Stimulated activated CD4-positive, alpha-beta T cell treated with anti-CD3 and anti-CD28 coated beads, Interleukin-1b, Interleukin-23, amount 100 ng/mL, for 24 hours (primary cell): Measurements from ENCODE around the gene TMEM182.

Source experiments
- DNase-seq, 4 experiments: peaks; one replicate each; pipeline ENCODE4 v3.0.0-alpha.2; 2020; ENCODE audit warnings: low read depth in 4 of 4, low spot score in 1 of 4

The TMEM182 gene

DNA sequence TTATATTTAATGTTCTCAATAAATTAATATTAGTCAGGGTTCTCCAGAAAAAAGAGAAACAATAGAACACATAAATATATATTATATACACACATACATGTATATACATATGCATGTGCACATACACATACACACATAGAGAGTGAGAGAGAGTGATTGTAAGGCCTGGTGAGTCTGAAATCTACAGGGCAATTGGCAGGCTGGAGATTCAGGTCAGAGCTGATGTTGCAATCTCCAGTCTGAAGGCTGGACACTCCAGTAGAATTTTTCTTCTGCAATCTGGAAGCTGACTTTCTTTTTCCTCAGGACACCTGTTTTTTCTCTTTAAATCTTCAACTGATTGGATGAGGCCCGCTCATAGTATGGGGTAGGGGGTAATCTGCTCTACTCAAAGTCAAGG is 3.2 kb downstream of the TMEM182 start:
- DNase-seq: no peak

DNA sequence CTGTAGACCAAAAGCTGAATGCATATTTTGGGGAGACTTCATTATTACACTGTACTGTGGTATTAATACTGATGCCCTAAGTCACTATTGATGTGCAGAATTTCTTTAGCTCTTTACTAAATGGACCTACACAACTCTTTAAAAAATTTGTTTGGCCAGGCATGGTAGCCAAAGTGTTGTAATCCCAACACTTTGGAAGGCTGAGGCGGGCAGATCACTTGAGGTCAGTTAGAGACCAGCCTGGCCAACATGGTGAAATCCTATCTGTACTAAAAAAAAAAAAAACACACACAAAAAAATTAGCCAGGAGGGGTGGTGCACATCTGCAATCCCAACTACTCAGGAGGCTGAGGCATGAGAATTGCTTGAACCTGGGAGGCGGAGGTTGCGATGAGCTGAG is 6.4 kb downstream of the TMEM182 start:
- DNase-seq: no peak

GRCh38 chr2:102768892-102769291 is 7.1 kb downstream of the TMEM182 start:
- no peak for DNase-seq

DNA sequence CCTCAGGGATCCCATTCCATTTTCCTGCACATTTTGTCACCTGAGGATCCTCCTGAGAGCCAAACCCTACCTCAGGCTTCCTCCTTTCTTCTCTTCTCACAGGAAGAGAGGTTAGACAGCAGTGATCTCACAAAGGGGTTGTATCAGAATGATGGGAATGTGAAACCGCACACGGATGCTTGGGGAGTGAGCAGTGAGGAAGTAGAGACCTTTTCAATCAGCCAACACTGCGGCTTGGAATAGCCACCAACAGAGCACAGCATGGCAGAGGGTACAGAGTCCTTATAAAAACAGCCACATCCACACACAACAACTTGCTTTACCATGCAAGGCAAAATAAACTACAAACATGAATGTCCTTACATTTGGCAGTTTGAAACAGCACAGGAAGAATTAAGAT is 8.7 kb downstream of the TMEM182 start:
- DNase-seq: no peak

DNA sequence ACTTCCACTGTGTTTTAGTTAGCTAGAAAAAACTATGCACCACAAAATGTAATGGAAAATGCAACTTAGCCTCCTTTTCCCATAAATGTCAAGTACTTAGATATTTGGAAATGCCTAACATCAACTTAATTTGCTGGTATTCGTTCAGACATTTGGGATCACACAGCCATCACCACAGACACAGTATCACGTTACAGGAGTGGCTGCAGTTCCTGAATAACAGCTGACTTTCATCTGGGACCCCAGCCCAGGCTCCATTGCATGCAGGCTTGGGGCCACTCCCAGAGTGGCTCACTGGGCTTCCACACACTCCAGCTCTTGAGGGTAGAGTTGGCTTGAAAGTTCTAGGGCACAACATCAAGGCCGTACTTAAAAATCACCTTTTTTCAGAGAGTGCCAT is 9.3 kb downstream of the TMEM182 start:
- DNase-seq: no peak

GRCh38 chr2:102772659-102773058 is 10.8 kb downstream of the TMEM182 start:
- DNase-seq: no peak

DNA sequence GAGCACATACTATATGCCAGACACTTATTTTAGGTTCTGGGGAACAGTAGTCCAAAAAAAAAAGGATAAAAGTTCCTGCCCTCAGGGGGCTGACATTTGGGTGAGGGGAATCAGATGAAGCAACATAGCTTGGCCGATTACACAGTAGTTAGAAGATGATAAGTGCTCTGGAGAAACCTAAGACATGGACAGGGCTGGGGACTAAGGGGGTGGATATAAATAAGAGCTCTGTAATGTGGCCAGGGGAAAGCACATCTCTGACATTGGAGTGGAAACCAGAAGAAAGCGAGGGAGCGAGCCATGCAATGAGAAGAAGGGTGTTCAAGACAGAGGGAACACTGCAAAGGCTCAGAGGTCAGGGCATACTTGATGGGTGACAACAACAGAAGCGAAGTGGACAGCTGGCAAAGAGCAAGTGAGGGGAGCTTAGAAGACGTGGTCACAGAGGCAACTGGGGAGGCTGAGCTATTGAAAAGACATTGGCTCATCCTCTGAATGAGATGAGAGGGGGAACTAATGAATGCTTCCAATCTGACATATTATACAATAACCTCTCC is 11.4 kb downstream of the TMEM182 start:
- no peak for DNase-seq

DNA sequence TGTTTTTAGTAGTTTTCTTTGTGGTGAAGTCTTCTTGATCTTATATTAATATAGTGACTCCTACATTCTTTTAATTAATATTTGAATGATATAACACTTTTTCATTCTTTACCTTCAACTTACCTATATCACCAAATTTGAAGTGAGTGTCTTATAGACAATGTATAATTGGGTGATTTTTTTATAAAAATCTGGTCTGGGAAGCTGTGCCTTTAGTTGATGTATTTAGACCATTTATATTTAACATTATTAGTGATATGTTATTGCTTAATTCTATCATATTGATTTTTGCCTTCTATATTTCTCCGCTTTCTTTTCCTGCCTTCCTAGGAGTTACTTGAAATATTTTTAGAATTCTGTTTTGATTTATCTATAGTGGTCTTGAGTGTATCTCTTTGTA is 16.4 kb downstream of the TMEM182 start:
- no peak for DNase-seq

DNA sequence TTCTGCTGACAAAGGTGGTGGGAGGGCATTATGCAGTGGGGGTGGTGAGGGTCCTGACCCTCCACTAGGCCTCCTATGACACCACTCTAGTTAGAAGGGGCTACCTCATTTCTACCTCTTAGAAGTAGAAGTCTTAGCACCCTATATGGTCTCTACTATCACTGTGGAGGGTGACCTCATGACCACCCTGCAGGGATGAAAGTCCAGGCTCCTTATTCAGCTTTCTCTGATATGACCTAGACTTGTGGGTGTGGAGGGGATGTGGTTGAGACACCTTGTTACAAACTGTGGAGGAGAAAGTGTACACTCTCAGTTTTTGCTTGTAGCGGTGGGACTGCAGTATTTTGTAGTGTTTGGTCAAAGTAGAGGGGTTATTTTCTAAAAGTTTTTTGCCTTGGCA is 18.6 kb downstream of the TMEM182 start:
- DNase-seq: no peak

- no peak for DNase-seq
Measured at GRCh38 chr2:102782187-102782586, 20.4 kb downstream of the TMEM182 start.

DNA sequence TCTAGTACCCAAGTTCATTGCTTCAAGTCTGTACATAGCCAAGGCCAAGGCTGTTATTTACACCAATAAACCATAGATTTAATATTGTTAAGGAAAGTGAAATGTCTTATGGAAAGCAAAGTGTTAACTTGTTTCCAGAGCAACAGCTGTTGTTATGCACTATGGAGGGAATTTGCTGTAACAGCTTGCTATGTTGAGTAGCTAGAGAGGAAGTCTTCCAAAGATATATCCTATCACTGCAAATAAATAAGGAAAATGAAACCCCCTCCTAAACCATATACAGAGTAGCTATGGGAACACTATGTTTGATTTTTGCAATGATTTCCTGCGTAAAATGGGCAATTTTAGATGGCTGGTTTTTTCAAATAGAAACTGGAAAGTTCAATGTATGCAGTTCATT is 21.1 kb downstream of the TMEM182 start:
- no peak for DNase-seq

- DNase-seq: no peak
Measured at GRCh38 chr2:102783506-102784183, 21.8 kb downstream of the TMEM182 start.

DNA sequence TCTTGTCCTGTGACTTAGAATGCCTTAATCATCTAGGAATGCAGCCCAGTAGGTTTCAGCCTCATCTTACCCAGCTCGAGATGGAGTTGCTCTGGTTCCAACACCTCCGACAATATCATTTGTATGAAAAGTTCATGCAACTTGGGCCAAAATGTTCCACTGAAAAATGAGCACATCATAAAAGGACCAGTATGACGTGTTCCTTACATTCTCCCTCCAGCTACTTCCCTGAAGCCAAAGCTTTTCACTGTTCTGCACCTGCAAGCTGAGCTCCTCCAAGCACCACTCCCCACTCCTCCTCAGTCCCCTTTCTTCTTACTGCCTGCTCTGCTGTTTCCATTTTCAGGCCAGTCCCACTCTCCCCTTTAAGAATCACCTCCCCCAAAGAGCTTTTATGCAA is 23.1 kb downstream of the TMEM182 start:
- DNase-seq: no peak

DNA sequence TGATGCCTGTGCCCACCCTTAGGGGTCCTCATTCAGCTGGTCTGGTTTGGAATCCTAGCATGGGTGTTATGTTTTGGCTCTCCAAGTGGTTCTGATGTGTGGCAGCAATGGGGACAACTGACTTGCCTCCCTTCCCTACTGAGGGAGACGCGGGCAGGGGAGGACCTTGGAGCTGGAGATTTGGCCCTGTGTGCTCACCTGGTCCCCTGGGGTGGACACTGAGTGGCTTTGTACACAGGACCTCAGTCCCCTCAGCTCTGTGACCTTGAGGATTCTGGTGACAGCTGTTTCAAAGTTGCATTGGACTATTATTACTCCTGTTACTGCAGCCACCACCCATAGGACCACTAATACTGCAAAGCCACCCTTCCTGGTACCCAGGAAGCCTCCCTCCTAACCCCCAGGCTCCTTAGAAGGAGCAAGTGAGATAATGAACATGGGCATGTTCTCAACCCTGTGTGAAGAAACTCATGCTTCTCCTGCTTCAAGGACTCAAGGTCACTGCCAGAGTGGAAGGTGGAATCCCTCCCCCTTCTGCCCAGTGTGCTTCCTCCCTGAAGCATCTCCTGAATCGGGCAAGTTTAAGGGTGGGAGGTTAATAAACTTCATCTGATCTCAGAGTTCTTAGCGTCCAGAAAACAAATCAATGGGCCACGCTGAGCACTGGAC is 26.5 kb downstream of the TMEM182 start:
- no peak for DNase-seq

DNA sequence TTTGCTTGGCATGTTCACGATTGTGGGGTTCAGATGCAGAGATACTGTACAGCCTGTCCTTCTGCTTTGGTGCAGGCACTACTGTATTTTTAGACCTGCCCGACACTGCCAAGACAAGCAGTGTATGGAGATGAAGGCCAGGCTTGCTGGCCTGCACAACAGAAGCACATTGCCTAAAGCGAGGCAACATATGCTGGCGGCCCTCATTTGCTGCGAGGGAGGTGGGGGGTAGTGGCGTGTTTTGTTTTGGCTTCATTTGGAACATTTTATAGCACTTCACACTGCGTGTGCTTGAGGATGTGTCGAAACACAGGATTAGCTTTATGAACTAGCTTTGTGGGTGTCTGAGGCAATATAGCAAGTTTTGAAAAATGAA is 27.0 kb downstream of the TMEM182 start:
- no peak for DNase-seq

- no peak for DNase-seq
Measured at GRCh38 chr2:102789349-102790090, 27.7 kb downstream of the TMEM182 start.

DNA sequence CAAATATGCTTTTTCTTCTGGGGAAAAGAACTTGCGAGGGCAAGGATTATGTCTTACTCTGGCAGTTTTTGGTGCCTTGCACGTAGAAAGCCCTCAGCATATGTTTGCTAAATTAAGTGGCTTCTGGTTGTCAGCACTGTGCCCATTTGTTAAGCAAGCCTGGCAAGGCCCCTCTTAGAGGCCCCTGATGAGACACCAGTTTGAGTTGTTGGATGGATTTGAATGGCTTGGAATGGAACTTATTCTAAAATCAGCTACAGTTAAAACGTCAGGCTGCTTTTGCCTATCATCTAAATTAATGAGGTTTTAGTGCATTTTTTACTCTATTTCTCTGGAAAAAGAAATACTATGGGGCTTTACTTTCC is 28.2 kb downstream of the TMEM182 start:
- no peak for DNase-seq

GRCh38 chr2:102792568-102793208 is 30.9 kb downstream of the TMEM182 start:
- no peak for DNase-seq

DNA sequence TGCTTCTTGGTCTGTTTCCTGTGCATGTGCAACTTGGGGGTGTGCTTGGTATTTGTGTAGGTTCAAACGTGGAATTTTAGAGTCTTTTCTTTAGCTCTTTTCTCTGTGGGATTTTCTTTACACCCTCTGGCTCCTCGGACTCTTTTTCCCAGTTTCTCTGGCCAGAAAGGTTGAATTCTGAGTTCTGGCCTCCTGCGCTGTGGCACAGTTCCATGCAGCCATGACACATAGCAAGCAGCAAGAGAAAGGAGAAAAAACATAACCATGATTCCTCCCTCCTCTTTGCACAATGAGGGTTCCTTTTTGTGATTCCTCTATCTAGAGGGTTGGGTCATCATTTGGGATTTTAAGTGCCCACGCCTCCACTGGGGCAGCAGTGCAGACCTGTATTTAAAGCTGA is 33.8 kb downstream of the TMEM182 start:
- no peak for DNase-seq

DNA sequence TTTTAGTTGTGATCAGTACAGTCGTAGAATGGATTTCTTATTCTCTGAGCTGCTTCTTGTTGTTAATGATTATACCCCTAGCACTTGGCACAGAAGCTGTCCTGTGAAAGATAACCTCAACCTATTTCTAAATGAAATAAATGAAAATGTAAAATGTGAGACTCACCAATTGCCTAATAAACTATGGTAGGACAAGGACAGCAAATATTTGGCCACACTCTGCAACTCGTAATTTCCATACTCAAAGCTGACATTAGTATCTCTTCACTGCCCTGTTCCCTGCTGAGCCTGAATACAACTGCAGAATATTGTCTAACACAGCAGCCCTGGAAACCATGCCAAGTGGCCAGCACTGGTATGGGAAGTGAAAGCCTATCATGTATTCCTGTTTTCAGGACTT is 34.5 kb downstream of the TMEM182 start:
- DNase-seq: no peak

DNA sequence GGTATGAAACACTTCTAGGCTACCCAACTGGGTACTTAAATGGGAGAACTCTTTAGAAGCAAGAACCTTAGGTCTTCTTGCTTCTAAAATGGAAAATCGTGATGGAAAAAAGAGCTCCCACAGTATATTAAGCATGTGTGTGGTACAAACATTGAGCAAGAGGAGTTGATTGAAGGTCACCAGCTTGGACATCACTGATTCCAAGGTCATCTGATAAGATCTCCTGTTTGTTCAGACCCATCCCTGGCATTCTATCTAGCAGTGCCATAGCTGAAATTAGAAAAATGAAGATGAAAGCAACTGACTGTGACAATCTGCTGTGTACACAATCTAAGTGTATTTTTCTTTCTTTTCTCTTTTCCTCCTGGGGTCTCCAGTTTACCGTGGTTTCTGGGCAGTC is 35.7 kb downstream of the TMEM182 start:
- no peak for DNase-seq

DNA sequence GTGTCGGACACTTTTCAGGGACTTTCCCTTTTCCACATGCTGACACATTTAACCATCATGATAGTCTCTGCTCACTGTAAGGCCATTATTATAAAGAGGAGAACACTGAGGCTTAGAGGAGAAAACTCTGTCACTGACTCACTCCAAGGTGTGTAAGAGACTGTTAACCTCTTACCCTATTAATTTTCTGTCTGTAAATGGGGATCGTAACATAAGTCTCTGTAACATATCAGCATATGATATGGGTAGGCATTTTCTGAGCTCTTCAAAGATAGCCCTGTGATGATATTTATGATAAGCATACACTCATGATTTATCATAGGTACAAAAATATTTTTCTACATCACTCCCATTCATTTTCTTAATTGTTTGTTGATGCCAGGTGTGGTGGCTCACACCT is 36.4 kb downstream of the TMEM182 start:
- DNase-seq: no peak
